Erythroblast (primary cell): Measurements from ENCODE around the gene PGAM2.

Source experiments
- GATA1 ChIP-seq: IDR thresholded peaks from 2 replicates; pipeline ENCODE4 v1.6.1; 2011; ENCODE audit warnings: low read depth, mild to moderate bottlenecking, control low read depth, low read length, moderate library complexity
- POLR2A ChIP-seq: IDR thresholded peaks from 2 replicates; pipeline ENCODE4 v1.6.1; 2011; ENCODE audit warnings: mild to moderate bottlenecking, low read length

GRCh38 chr7:44076101-44076895, 10.9 kb upstream of the PGAM2 start:
- TF ChIP-seq POLR2A: no peak
- no peak for TF ChIP-seq GATA1
